ENCODE data around the gene TMEM132A. TPM values are rescaled to one million over a fixed set of nuclear protein-coding genes. Genes with fewer than 3 reads are reported as not detected.

The TMEM132A gene
- total and polyA plus RNA-seq, 2 of the 13 experiments (the other 11 are each of a cell fraction or from before 2014, with no cell fraction given) = 11.1 to 32.9 TPM

GRCh38 chr11:60913793-60914632, 10.2 kb upstream of the TMEM132A start, which contains the start of gene TMEM109 (continued):
- peak; percentile 51; the same call in 1 of the 2 replicates for TF ChIP-seq ZNF574 (CRISPR knock-in tag; IDR thresholded peaks at IDR 0.05)
- TF ChIP-seq IRF2 (CRISPR knock-in tag; IDR thresholded peaks at IDR 0.05) = peak; percentile 55; the same call in 1 of the 2 replicates
- TF ChIP-seq ZNF280D (CRISPR knock-in tag; IDR thresholded peaks at IDR 0.05) = 0 out of 2 replicates have a peak, but pooled peaks have one; percentile 19
- TF ChIP-seq ZNF552 (CRISPR knock-in tag; IDR thresholded peaks at IDR 0.05; ENCODE audit: borderline replicate concordance) = peak; percentile 26; the same call in 1 of the 2 replicates
- TF ChIP-seq ZNF136 (CRISPR knock-in tag; IDR thresholded peaks at IDR 0.05; ENCODE audit: low read depth) = peak; percentile 79; the same call in 1 of the 2 replicates
- TF ChIP-seq ZBTB38 (CRISPR knock-in tag; IDR thresholded peaks at IDR 0.05) = peak; percentile 88
- no peak; a peak in 1 of 4 replicates for TF ChIP-seq POLR2A (IDR thresholded peaks at IDR 0.05; ENCODE audit: insufficient read depth in 1 of 2, low read depth in 2 of 2, low read length in 2 of 2)
- 0 out of 2 replicates have a peak, but pooled peaks have one; percentile 58 for TF ChIP-seq ZNF784 (CRISPR knock-in tag; IDR thresholded peaks at IDR 0.05; ENCODE audit: borderline replicate concordance)
- TF ChIP-seq ZNF564 (CRISPR knock-in tag; IDR thresholded peaks at IDR 0.05) = 0 out of 2 replicates have a peak, but pooled peaks have one; percentile 61
- no peak for TF ChIP-seq TBX3 (IDR thresholded peaks at IDR 0.05; ENCODE audit: borderline replicate concordance)
- peak; percentile 40; the same call in 1 of the 2 replicates for TF ChIP-seq YEATS4 (CRISPR knock-in tag; IDR thresholded peaks at IDR 0.05; ENCODE audit: borderline replicate concordance)
- TF ChIP-seq TEAD2 (CRISPR knock-in tag; IDR thresholded peaks at IDR 0.05) = peak; percentile 60; the same call in 1 of the 2 replicates
- TF ChIP-seq HOXA3 (CRISPR knock-in tag; IDR thresholded peaks at IDR 0.05) = peak; percentile 54; the same call in 1 of the 2 replicates
- 0 out of 2 replicates have a peak, but pooled peaks have one; percentile 30 for TF ChIP-seq ZSCAN20 (CRISPR knock-in tag; IDR thresholded peaks at IDR 0.05; ENCODE audit: borderline replicate concordance)
- TF ChIP-seq SUZ12 (IDR thresholded peaks at IDR 0.05; ENCODE audit: low read depth, low read length) = peak; percentile 56
- TF ChIP-seq ZNF790 (CRISPR knock-in tag; IDR thresholded peaks at IDR 0.05; ENCODE audit: borderline replicate concordance) = no peak
- 0 out of 2 replicates have a peak, but pooled peaks have one; percentile 38 for TF ChIP-seq ZNF598 (CRISPR knock-in tag; IDR thresholded peaks at IDR 0.05; ENCODE audit: borderline replicate concordance)
- TF ChIP-seq ARID3A (IDR thresholded peaks at IDR 0.05; ENCODE audit: low read depth, low read length) = no peak
- TF ChIP-seq HCFC1 (IDR thresholded peaks at IDR 0.05; ENCODE audit: low read depth, low read length) = peak; percentile 87
- TF ChIP-seq ATF7-NPFF (CRISPR knock-in tag; IDR thresholded peaks at IDR 0.05; ENCODE audit: low read depth) = no peak
